NB4 (cell line): ENCODE measurements around the gene GALNT11.

ENCODE experiments used
- POLR2A ChIP-seq: IDR thresholded peaks from 2 replicates; pipeline ENCODE4 v1.6.1; 2011; ENCODE audit warnings: mild to moderate bottlenecking; ENCODE audit not compliant: insufficient read length; ENCODE audit errors: extremely low read depth
- TF ChIP-seq, protein P1 (sequence below): IDR thresholded peaks from one replicate; pipeline ENCODE4 v1.5.1; 2012; ENCODE audit warnings: low read depth, low read length

DNA sequence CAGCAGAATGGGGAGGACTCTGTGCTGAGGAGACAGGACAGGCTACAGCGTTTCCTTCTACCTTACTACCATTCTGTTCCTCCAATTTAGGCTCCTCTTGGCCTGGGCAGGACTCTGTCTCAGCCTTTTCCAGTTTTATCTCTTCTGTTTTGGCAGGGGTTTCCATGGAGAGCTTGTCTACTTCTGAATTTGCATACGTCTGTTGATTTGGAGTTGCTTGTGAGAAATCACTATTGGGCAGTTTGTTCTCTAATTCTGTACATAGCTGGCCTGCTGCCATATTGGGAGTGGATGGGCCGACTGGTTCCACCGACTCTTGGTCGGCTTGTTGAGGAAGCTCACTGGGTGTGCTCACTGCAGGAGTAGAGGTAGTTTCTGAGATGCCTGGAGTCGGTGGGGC is 136.8 kb downstream of the GALNT11 start:
- TF ChIP-seq, protein P1, sequence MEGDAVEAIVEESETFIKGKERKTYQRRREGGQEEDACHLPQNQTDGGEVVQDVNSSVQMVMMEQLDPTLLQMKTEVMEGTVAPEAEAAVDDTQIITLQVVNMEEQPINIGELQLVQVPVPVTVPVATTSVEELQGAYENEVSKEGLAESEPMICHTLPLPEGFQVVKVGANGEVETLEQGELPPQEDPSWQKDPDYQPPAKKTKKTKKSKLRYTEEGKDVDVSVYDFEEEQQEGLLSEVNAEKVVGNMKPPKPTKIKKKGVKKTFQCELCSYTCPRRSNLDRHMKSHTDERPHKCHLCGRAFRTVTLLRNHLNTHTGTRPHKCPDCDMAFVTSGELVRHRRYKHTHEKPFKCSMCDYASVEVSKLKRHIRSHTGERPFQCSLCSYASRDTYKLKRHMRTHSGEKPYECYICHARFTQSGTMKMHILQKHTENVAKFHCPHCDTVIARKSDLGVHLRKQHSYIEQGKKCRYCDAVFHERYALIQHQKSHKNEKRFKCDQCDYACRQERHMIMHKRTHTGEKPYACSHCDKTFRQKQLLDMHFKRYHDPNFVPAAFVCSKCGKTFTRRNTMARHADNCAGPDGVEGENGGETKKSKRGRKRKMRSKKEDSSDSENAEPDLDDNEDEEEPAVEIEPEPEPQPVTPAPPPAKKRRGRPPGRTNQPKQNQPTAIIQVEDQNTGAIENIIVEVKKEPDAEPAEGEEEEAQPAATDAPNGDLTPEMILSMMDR, result no peak
- TF ChIP-seq POLR2A, result no peak
